ENCODE data around the gene PHGDH.

GRCh38 chr1:119679223-119679622 is 32.5 kb upstream of the PHGDH start:
- TF ChIP-seq REST (IDR thresholded peaks at IDR 0.05; ENCODE audit: insufficient read depth in 1 of 2, low read depth in 2 of 2, low read length in 2 of 2) (no peak), TAF1 (IDR thresholded peaks at IDR 0.05; ENCODE audit: borderline replicate concordance, insufficient read depth, low read length) (no peak), POLR2AphosphoS5 (IDR thresholded peaks at IDR 0.05; ENCODE audit: low read depth, low read length) (no peak), SIN3A (IDR thresholded peaks at IDR 0.05; ENCODE audit: borderline replicate concordance, insufficient read depth, low read length) (no peak), FOXP2 (optimal IDR thresholded peaks at IDR 0.05; ENCODE audit: borderline replicate concordance, extremely low read depth, extremely low read length, insufficient read depth) (no peak)

All from PFSK-1 (cell line).